SK-N-SH (cell line): ENCODE results near the gene HID1. TPM values are rescaled to one million over a fixed set of nuclear protein-coding genes. Genes with fewer than 3 reads are reported as not detected.

Experiments
- CTCF ChIA-PET: fragments of 300-600, 350-600 bp; formaldehyde crosslinking; extraction: SDS; loops from one replicate; lab custom pipeline; 2021; lab: Yijun Ruan, JAX
- POLR2A ChIA-PET: fragments of 350-600 bp; sonication (Branson Sonifier 250); formaldehyde crosslinking; extraction: SDS; loops from one replicate; lab custom pipeline; 2020; ENCODE audit warnings: antibody characterized with exemption, inconsistent platforms; lab: Yijun Ruan, JAX
- DNase-seq: peaks from one replicate; pipeline ENCODE4 v3.0.0; 2012
- H2AFZ ChIP-seq: fragments of 200-600 bp; sonication (generic); 2 replicates; pipeline ENCODE4 v1.8.1; 2016; ENCODE audit warnings: antibody characterized with exemption, mild to moderate bottlenecking, low read depth
- H3F3A ChIP-seq: fragments of 200-600 bp; sonication (generic); replicated peaks from 2 replicates; pipeline ENCODE3; 2016; ENCODE audit warnings: antibody characterized with exemption, mild to moderate bottlenecking; ENCODE audit not compliant: insufficient read depth
- H3K27ac ChIP-seq, 2 experiments: fragments of 200-500 bp in 1 of 2; fragments of 200-600 bp in 1 of 2; sonication (Bioruptor generic) in 1 of 2; sonication (generic), shearing (Covaris generic) in 1 of 2; 2 replicates each; pipeline versions ENCODE4 v1.5.1 to v1.6.1; 2014 to 2016; ENCODE audit warnings: low read depth in 2 of 2, inconsistent platforms in 1 of 2, low read length in 1 of 2, mild to moderate bottlenecking in 1 of 2, mixed read lengths in 1 of 2
- H3K27me3 ChIP-seq: fragments of 200-600 bp; sonication (generic), shearing (Covaris generic); 2 replicates; pipeline ENCODE4 v1.6.1; 2016; ENCODE audit warnings: mixed run types; ENCODE audit not compliant: insufficient read depth
- H3K36me3 ChIP-seq, 2 experiments: fragments of 200-500 bp in 1 of 2; fragments of 200-600 bp in 1 of 2; sonication (Bioruptor generic) in 1 of 2; sonication (generic) in 1 of 2; replicated peaks in 1 of 2; 2 replicates each; pipeline versions ENCODE3 to v1.5.1; 2014 to 2016; ENCODE audit warnings: low read length in 1 of 2, mild to moderate bottlenecking in 1 of 2; ENCODE audit not compliant: insufficient read depth in 2 of 2, control insufficient read depth in 1 of 2
- H3K4me1 ChIP-seq, 2 experiments: fragments of 200-500 bp in 1 of 2; fragments of 200-600 bp in 1 of 2; sonication (Bioruptor generic) in 1 of 2; sonication (generic), shearing (Covaris generic) in 1 of 2; 2 replicates each; pipeline versions ENCODE4 v1.5.1 to v1.6.1; 2014 to 2016; ENCODE audit warnings: low read depth in 1 of 2, low read length in 1 of 2, mixed run types in 1 of 2; ENCODE audit not compliant: insufficient read depth in 2 of 2, control insufficient read depth in 1 of 2
- H3K4me2 ChIP-seq: fragments of 200-600 bp; sonication (generic), shearing (Covaris generic); 2 replicates; pipeline ENCODE4 v1.6.1; 2017; ENCODE audit warnings: mixed run types
- H3K4me3 ChIP-seq, 2 experiments: fragments of 200-500 bp in 1 of 2; fragments of 200-600 bp in 1 of 2; sonication (Bioruptor generic) in 1 of 2; sonication (generic), shearing (Covaris generic) in 1 of 2; 2 replicates each; pipeline versions ENCODE4 v1.5.1 to v1.8.1; 2014 to 2016; ENCODE audit warnings: low read depth in 2 of 2, inconsistent platforms in 1 of 2, low read length in 1 of 2, mild to moderate bottlenecking in 1 of 2, mixed read lengths in 1 of 2, moderate library complexity in 1 of 2
- H3K79me2 ChIP-seq: fragments of 200-600 bp; sonication (generic); 2 replicates; pipeline ENCODE4 v1.8.1; 2017; ENCODE audit warnings: mild to moderate bottlenecking; ENCODE audit not compliant: insufficient read depth
- H3K9ac ChIP-seq: fragments of 200-600 bp; sonication (generic); 2 replicates; pipeline ENCODE4 v1.6.1; 2017; ENCODE audit warnings: mixed run types
- H3K9me2 ChIP-seq: fragments of 200-600 bp; sonication (generic); 2 replicates; pipeline ENCODE4 v1.6.1; 2017; ENCODE audit warnings: mixed run types
- H3K9me3 ChIP-seq: fragments of 200-600 bp; sonication (generic); 2 replicates; pipeline ENCODE4 v1.6.1; 2017; ENCODE audit warnings: mixed run types, mild to moderate bottlenecking, moderate library complexity
- H4K20me1 ChIP-seq: fragments of 200-600 bp; sonication (generic); 2 replicates; pipeline ENCODE4 v1.6.1; 2017; ENCODE audit warnings: mild to moderate bottlenecking, mixed run types; ENCODE audit not compliant: insufficient read depth
- EP300 ChIP-seq, 2 experiments: IDR thresholded peaks; 2 replicates each; pipeline versions ENCODE4 v1.4.0 to v1.6.1; 2012; ENCODE audit warnings: borderline replicate concordance in 1 of 2, low read depth in 1 of 2, low read length in 1 of 2
- EZH2phosphoT487 ChIP-seq: fragments of 200-600 bp; sonication (generic); IDR thresholded peaks from 2 replicates; pipeline ENCODE4 v1.6.1; 2017; ENCODE audit warnings: low read depth, mixed run types, mild to moderate bottlenecking, antibody characterized with exemption, moderate library complexity, borderline replicate concordance
- FOSL2 ChIP-seq: IDR thresholded peaks from 2 replicates; pipeline ENCODE4 v1.4.0; 2012; ENCODE audit warnings: low read depth, mild to moderate bottlenecking, moderate library complexity, borderline replicate concordance
- FOXJ3 ChIP-seq: sonication (generic); formaldehyde crosslinking; IDR thresholded peaks from 2 replicates; pipeline ENCODE4 v1.5.1; 2020; ENCODE audit warnings: mild to moderate bottlenecking, missing genetic modification reagents
- FOXM1 ChIP-seq: IDR thresholded peaks from 2 replicates; pipeline ENCODE4 v1.4.0; 2012; ENCODE audit warnings: low read depth, mild to moderate bottlenecking
- JUND ChIP-seq: IDR thresholded peaks from 2 replicates; pipeline ENCODE4 v1.4.0; 2012
- MAX ChIP-seq: IDR thresholded peaks from 2 replicates; pipeline ENCODE4 v1.4.0; 2012; ENCODE audit warnings: low read depth
- NFIC ChIP-seq: IDR thresholded peaks from 2 replicates; pipeline ENCODE4 v1.4.0; 2012; ENCODE audit warnings: borderline replicate concordance
- POLR2AphosphoS5 ChIP-seq: IDR thresholded peaks from 2 replicates; pipeline ENCODE4 v1.6.1; 2012; ENCODE audit warnings: low read depth, low read length
- RAD21 ChIP-seq: IDR thresholded peaks from 2 replicates; pipeline ENCODE4 v1.6.1; 2012; ENCODE audit warnings: mild to moderate bottlenecking, low read length
- REST ChIP-seq: IDR thresholded peaks from 2 replicates; pipeline ENCODE4 v1.6.1; 2012; ENCODE audit warnings: mild to moderate bottlenecking, low read depth, low read length, moderate library complexity
- RFX5 ChIP-seq: IDR thresholded peaks from 2 replicates; pipeline ENCODE4 v1.6.1; 2012; ENCODE audit warnings: mild to moderate bottlenecking, improper control_type of control experiment, low read length
- RXRA ChIP-seq: IDR thresholded peaks from 2 replicates; pipeline ENCODE4 v1.4.0; 2012; ENCODE audit warnings: low read depth, mild to moderate bottlenecking, borderline replicate concordance
- SMC3 ChIP-seq: IDR thresholded peaks from 2 replicates; pipeline ENCODE4 v1.6.1; 2012; ENCODE audit warnings: low read depth, low read length, improper control_type of control experiment
- TAF1 ChIP-seq: IDR thresholded peaks from 2 replicates; pipeline ENCODE4 v1.6.1; 2012; ENCODE audit warnings: low read depth, mild to moderate bottlenecking, low read length, moderate library complexity, borderline replicate concordance
- YY1 ChIP-seq: IDR thresholded peaks from 2 replicates; pipeline ENCODE4 v1.4.0; 2012; ENCODE audit warnings: low read depth, mild to moderate bottlenecking
- WGBS: methylation state at CpG from one replicate; pipeline ENCODE4 v1.1.6; 2017; ENCODE audit warnings: low lambda C conversion rate; 5-methylcytosine and 5-hydroxymethylcytosine counted together
- polyA plus RNA-seq, 3 experiments: library from polyadenylated mRNA; depleted of rRNA; stranded (reverse); fragments of >200 nt; gene quantifications; 2 replicates each; pipeline ENCODE4 v1.2.3, GENCODE V29; 2012
- TF ChIP-seq, protein P1 (sequence below): IDR thresholded peaks from 2 replicates; pipeline ENCODE4 v1.4.0; 2012; ENCODE audit warnings: low read depth, borderline replicate concordance
- TF ChIP-seq, protein P2 (sequence below): fragments of 150-350 bp; IDR thresholded peaks from 2 replicates; pipeline ENCODE4 v1.6.1; 2016; ENCODE audit warnings: mild to moderate bottlenecking, low read depth, low read length

Gene HID1
- polyA plus RNA-seq, 1 of the 3 experiments (the other 2 are of a cell fraction), result 2.5 TPM

DNA sequence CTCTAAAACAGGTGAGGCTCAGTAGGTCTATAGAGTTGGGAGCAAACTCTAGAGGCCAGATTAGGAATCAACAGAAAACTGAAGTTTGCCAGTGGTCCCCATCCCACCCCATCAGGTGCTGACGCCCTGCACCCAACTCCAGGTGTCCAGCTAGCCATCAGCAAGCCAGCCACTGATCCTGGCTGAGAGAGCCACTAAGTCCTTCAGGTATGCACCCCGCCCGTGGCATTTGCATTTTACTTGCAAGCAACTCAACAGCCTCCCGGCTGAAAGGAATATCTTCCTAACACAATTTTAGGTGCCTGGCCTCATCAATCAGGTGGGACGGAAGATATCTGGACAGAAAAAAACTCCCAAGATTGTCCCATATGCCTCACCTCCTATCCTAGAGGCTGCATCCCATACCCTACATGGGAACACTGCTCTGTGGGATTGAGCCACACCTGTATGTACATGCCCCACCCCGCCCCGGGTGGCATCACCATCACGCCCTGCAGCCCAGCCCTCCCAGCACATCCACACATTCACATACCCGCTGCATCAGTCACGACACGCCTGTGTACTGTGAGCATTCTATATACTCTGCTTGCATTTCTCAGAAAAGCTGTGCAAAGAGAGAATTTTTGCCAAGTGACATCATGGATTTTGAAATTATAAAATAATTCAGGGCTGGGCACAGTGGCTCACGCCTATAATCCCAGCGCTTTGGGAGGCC lies 28.6 kb downstream of the HID1 start:
- no peaks in the 10 kb centered on the region for H3K9me3 ChIP-seq
- H3K36me3 ChIP-seq, result no peaks in the 10 kb centered on the region
- H3K9me2 ChIP-seq, result no peaks in the 10 kb centered on the region
- CTCF ChIA-PET, result interaction anchor here (1.1 to 10.7 kb wide), 2 partner anchors 18 to 19 kb away, joined by 3 to 104 read pairs; partner anchors contain the start of genes OTOP2 and USH1G
- no peak overlapping the region for H2AFZ ChIP-seq
- H3K79me2 ChIP-seq, result no peaks in the 10 kb centered on the region
- H3F3A ChIP-seq, result no peaks in the 10 kb centered on the region
- H3K27ac ChIP-seq, result no peak overlapping the region
- H3K27me3 ChIP-seq, result peaks cover 72% of the 10 kb centered on the region
- H3K4me2 ChIP-seq, result no peak overlapping the region
- no peak overlapping the region for H3K4me3 ChIP-seq
- no peak for TF ChIP-seq NFIC
- TF ChIP-seq RAD21, result no peak
- TF ChIP-seq SMC3, result no peak
- no peak for TF ChIP-seq POLR2AphosphoS5
- no peak for TF ChIP-seq TAF1
- TF ChIP-seq MAX, result no peak
- no peak for TF ChIP-seq FOXM1
- TF ChIP-seq EZH2phosphoT487, result no peak
- TF ChIP-seq, protein P1, sequence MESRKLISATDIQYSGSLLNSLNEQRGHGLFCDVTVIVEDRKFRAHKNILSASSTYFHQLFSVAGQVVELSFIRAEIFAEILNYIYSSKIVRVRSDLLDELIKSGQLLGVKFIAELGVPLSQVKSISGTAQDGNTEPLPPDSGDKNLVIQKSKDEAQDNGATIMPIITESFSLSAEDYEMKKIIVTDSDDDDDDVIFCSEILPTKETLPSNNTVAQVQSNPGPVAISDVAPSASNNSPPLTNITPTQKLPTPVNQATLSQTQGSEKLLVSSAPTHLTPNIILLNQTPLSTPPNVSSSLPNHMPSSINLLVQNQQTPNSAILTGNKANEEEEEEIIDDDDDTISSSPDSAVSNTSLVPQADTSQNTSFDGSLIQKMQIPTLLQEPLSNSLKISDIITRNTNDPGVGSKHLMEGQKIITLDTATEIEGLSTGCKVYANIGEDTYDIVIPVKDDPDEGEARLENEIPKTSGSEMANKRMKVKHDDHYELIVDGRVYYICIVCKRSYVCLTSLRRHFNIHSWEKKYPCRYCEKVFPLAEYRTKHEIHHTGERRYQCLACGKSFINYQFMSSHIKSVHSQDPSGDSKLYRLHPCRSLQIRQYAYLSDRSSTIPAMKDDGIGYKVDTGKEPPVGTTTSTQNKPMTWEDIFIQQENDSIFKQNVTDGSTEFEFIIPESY, result no peak
- TF ChIP-seq FOSL2, result no peak
- TF ChIP-seq REST, result no peak
- TF ChIP-seq, protein P2, sequence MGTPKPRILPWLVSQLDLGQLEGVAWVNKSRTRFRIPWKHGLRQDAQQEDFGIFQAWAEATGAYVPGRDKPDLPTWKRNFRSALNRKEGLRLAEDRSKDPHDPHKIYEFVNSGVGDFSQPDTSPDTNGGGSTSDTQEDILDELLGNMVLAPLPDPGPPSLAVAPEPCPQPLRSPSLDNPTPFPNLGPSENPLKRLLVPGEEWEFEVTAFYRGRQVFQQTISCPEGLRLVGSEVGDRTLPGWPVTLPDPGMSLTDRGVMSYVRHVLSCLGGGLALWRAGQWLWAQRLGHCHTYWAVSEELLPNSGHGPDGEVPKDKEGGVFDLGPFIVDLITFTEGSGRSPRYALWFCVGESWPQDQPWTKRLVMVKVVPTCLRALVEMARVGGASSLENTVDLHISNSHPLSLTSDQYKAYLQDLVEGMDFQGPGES, result no peak
- no peak for TF ChIP-seq JUND
- TF ChIP-seq FOXJ3 (CRISPR knock-in tag), result no peak
- TF ChIP-seq EP300 (IDR thresholded peaks at IDR 0.05; ENCODE audit: borderline replicate concordance in 1 of 2, low read depth in 1 of 2, low read length in 1 of 2), result no peak
- no peak for TF ChIP-seq YY1
- no peak for TF ChIP-seq RFX5
- TF ChIP-seq RXRA, result no peak
- TF ChIP-seq, all 33 proteins: peak for 0
- POLR2A ChIA-PET, result interaction anchor here (0.6 kb wide), 1 partner anchor 10 kb away, joined by 4 read pairs; no protein-coding TSS in a partner anchor
- Histone ChIP-seq H3K4me1 (no peaks in the 10 kb centered on the region), H3K9ac (no peak overlapping the region), H4K20me1 (no peaks in the 10 kb centered on the region)
- DNase-seq, result no peak
- WGBS, result 51% methylated on average over 13 of the region's 13 CpGs
